HPDE6-E6E7 (cell line): ENCODE measurements around the gene PGC.
A peak's percentile ranks its signal among the peaks of the same experiment; 100 is the strongest.

Experiments used
- DNase-seq: peaks from one replicate; pipeline ENCODE4 v3.0.0; 2011; ENCODE audit warnings: missing footprints; ENCODE audit errors: extremely low spot score

Gene PGC

DNA sequence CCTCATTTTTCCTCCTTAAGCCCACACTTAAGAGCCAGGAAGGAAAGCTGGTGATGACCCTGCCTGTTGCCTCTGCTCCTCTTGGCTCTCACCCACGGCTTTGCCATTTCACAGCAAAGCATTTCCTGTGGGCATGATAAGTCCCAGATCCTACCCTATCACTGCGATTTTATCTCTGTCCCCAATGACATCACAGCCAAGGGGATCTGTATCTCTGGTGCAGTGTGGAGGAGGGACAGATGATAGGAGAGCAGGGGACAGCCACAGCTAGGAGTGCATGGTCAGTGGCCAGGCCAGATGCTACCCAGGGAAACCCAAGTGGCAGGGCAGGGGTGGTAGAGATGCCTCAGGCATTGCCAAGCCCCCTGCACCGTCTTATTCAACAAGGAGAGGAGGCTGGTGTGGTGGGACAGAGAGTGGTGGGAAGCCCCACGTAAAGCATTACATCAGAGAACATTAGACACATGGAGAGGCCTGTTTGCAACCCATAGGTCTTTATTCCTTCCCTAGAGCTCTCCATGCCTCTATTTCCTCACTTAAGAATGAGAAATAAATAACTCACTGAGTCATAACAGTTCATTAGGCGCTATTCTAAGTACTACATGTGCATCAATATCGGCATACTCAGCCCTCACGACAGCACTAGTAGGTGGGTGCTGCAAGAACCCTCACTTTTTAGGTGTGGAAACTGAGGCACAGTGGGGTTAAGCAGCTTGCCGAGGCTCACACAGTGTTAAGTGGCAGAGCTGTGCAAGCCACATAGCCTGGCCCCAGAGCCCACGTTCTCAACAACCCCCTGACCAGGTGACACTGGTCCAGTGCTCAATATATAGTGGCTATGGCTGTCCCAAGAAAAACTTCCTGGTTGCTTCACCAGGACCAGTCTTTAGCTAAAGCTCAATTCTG, 16.4 kb downstream of the PGC start:
- no peak for DNase-seq

DNA sequence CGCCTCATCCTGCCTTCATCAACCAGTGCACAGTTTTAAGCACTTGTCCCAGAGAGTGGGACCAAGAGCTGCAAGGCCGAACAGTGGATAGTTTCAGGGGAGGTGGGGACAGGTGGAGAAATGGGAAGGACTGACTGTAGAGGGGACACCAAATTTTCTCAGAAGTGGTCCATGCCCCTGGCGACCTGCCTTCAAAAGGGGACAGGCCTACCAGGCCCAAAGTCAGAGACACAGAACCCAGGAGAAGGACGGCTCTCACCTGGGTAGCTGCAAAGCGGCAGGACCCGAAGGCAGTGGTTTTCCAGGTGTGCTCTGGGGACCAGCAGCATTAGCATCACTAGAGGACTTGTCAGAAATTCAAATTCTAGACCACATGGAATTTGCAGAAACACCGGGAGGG, 17.6 kb downstream of the PGC start:
- no peak for DNase-seq

DNA sequence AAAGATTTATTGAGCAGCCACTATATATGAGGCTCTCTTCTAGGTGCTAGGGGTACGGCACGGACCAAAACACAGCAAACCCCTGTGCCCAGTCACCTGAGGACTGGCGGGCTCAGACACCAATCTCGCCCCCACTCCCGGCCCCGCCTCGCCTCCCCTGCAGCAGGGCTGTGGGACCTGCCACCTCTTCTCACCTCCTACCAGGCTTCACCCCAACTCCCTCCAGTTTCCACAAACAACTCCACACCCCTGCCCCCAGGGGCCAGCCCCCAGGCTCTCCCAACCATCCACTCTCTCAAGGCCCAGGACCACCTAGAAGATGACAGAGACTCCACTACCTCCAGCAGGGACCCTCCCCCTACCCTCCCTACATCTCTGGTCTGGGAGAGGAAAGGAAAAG, 18.2 kb downstream of the PGC start:
- no peak for DNase-seq

DNA sequence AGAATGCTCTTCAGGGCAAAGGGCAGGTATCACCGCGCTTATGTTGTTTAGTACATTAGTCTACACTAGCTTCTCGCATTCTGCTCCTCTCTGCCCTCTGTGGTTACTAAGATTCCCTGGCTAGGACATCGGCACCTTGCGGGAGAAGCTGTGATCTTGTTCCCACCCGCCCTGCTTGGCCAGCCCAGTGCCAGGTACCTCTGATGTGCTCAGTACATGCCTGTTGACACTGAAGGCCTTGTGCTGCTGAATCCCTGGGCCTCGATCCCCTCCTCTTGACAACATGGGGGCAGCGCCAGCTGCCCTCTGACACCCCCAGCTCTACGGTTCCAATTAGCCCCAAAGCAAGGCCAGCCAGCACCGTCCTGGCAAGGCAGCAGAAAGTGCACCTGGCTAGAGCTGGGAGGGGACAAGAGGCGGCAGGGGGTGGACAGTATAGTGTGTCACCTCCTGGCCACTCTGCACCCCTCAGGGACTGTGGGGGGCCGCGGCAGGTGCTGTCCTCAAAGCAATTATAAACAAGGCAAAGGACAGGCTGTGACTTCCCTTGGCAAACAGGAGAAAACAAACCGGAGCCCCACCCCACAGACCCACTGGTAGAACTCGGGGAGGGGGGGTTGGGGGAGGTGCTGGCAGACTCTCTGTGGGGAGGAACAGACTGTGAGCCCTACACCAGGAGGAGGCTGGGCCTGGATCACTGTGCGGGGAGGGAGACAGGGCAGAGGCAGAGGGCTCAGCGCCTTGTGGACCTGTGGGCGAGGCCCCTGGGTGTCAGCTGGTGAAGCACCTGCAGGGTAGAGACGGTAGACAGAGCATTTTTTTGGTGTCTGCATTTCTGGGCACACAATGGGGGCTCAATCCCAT, 18.9 kb downstream of the PGC start:
- no peak for DNase-seq

DNA sequence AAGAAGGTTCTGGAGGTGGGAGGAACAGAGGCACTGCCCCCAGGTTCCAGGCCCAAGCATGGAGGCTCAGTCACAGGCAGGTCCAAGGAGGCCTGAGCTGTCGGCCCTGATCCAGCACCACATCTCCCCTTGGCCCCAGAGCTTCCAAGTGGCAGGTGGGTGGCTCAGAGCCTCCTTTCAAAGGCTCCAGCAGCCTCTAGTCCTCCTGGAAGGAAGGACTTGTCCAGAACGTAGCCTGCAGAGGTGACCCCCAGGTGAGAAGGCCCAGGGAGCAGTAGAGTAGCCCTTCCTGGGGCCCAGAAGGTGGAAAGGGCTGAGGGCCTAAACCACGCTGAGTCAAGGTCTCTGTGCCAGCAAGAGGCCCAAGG, 19.5 kb downstream of the PGC start:
- no peak for DNase-seq

DNA sequence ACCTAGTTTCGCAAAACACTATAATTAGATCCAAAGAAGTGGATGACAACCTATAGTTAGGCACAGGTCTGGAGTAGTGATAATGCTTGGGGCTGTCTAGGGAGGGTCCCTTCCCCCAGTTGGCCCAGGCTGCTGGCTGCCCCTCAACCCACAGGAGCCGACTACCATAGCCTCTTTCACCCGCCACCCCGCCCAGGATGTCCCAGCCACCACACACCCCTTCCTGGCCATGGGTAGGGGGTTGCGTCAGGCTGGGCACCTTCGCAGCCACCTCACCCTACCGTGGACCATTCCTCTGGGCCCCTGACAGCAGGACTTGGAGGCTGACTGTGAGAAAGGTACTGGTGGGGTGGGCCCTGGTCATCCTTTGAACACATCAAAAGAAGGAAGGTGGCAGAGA, 20.3 kb downstream of the PGC start:
- DNase-seq, result no peak

DNA sequence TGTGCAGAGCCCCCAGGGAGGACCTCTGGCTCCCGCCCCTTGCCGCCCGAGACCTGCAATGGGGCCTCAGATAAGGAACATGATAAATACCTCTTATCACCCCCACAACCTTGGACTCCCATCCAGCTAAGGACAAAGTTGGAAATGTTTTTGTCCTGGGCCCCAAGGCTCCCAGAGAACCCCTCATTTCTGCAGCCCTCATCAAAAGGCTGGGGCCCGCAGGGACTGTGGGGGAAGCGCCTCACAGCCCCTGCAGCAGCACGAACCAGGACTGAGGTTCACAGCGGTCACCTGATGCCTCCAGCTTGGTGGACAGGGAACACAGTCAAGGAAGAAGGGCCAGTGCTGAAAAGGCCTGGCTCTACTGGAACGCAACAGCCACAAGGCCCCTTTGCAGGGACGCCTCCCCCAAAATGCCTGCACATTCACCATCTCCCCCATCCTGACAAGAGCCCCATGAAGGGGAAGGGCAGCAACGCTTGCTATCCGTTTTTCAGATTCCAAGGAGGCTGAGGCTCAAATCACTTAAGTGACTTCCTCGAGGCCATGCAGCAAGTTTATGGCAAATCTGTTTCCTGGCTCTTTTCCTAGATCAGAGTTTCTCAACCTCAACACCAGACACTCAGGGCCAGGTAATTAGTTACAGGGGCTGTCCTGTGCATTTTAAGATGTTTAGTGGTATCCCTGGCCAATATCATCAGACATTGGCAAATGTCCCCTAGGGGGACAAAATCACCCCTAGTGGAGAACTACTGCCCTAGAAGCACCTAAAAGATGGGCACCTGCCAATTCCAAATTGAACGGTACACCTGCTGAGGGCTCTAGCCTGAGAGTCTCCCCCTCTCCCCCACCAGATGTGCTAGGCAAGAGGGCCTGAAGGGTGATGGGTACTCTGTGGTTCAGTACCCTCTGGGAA, 22.4 kb downstream of the PGC start:
- DNase-seq, result no peak

DNA sequence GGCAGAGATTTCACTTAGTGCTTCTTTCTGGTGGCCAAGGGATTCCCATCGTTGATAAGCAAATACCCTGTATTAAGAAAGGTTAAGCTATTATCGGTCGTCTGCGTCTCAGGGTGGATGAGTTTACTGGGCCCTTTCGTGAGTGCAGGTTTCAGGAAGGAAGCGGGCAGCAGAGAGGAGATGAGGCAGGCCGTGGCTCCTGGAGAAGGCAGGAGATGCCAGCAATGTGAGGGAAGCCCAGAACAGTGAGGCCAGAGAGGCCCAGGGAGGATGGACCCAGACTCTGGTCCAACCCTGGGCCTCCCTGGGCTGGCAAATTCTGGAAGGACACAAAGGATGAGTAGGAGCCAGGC, 23.0 kb downstream of the PGC start:
- no peak for DNase-seq

DNA sequence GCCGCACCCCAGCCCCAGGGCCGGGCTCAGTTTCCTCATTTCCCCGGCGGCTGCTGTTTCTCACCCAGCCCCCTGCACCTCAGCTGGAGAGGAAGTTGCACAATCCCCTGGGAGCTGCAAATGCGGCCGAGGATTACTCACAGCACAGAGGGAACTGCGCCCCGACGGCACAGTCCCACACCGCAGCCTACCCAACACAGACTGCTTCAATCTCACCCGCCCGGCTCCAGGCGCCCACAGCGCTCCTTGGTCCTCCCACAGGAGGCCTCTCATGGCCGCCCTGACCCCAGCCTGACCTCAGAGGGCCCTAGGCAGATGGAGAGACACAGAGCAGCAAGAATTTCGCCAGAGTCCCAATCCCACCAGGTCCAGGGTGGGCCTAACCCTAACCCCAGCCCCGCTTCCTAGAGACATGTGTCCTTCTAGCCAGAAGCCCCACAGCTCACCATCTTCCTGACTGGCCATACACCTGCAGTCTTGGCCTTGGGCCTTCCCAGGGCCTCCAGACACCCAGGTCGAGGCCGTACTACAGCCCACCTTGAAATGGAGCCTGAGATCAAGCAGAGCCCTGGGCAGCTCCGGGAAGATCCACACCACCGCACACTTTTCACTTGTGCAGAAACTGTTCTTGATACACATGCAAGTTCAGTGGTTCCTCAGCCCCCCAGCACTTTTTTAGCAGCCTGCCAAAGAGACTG, 23.5 kb downstream of the PGC start:
- peak; percentile 97 for DNase-seq

DNA sequence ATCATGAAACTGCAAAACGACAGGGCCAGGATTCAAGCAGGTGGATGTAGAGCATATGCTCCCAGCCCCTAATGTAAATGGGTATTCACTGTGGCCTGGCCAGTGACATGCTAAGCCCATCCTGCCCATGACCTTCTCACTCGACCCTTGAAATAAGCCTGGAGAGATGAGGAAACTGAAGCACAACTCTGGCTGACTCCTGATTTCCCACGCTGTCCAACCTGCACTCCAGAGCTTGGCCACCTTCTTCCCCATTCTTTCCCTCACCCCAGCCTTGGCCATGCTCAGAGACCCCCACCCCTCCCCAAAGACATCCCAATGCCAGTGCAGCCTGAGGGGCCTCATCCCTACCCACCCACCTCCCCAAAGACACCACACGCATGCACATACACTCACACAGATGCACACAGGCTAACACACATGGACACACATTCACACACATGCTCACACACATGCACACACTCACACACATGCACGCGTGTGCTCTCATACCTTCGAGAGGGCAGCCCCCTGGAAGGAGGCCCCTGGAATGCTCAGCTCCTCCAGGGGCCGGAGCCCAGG, 24.1 kb downstream of the PGC start:
- DNase-seq, result no peak

DNA sequence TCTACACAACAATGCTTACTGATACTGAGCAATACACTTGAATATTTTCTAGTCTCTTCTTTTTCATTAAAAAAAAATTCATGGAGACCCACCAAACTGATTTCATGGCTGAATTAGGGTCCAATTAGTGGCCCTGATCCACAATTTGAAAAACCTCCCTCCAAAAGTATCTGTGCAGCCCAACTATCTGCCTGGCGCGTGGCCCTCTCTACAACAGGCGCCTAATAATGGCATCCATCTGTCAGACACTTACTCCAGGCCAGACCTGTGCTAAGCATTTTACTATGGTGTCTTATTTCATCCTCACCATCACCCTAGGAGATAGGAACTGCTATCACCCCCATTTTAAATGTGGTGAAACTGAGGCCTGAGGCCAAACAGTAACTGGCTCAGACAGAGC, 25.8 kb downstream of the PGC start:
- no peak for DNase-seq

DNA sequence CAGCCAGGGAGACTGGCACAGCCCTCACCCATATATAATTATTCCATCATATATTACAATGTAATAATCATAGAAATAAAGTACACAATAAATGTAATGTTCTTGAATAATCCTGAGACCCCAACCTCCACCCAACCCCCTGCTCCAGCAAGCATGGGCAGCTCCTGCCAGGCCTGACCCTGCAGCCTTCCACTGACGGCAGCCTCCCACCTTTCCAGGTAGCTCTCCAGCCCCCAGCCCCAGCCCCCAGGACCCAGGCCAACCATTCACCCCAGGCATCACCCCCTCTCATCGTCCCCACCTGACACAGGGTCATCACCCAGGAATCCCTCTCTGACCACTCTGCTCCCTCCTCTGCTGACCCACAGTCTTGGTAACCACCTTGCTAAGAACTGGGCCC, 26.4 kb downstream of the PGC start:
- no peak for DNase-seq

DNA sequence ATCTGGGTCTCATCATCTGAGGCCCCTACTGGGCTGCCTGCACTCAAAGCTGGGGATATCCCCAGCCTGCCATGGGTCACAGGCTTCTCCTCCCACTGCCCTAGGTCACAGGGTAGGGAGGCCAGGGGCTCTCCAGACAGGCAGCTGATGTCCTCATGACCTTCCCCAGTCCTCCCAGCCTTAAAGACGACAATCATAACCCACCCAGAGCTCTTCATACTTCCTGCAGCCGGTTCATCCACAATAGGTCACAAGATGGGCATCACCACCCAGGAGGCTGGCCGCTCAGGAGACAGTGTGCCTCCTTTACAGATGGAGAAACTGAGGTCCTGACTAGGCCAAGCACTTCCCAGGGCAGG, 27.0 kb downstream of the PGC start:
- DNase-seq, result no peak

DNA sequence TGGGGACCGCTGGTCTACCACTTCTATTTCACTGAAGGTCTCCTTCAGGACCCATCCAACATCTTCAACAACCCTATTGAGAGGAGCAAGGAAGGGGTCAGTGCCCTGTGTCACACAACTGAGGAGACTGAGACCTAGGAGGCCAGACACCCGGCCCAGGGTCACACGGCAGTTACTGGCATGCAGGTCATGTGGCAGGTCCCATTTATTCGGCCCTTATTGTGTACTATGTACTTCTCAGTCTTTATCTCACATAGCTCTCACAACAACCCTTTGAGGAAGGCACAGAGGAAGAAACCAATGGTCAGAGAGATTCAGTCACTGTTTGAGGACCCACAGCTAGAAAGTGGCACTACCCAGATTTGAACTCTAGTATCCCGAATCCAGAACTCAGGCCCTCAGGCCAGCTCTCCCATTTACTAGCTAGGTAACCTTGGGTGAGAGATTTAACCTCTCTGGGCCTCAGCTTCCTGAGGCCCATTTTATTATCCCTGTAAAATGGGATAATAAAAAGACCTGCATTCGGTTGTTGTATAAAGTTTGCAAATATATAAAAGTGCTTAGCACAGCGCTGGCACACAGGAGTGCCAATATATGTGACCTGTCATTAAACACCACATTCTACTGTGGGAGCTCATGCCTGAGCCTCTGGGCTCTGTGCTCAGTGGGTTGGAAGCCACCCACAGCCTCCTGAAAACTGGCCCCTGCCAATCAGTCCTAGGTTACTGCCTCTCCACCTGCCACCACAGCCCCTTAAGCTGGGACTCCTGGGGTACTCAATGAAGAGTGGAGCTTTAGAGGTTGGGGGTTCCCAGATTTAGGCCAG, 27.5 kb downstream of the PGC start:
- DNase-seq, result no peak

DNA sequence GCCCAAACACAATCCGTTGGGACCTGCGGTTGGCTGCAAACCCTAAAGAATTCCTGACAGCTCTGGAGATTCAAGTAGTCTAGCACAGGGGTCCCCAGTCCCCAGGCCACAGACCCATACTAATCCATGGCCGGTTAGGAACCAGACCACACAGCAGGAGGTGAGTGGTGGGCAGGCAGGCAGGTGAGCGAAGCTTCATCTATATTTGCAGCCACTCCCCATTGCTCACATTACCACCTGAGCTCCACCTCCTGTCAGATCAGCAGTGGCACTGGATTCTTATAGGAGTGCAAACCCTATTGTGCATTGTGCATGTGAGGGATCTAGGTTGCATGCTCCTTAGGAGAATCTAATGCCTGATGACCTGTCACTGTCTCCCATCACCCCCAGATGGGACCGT, 28.4 kb downstream of the PGC start:
- DNase-seq, result no peak

DNA sequence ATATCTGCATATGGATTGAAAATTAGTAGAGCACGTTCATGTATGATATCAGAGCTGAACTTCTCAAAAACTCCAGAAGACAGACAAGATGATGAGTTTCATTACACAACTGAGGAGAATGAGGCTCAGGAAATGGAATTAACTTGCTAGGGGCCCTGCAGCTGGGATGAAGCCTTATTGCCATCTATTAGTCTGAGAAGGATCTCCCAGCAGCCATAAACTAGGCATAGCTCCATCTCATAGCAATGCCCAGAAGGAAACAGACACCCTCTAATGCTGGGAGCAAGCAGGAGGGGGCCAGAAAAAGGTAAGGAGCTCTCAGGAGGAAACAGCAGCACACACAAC, 29.8 kb downstream of the PGC start:
- no peak for DNase-seq

DNA sequence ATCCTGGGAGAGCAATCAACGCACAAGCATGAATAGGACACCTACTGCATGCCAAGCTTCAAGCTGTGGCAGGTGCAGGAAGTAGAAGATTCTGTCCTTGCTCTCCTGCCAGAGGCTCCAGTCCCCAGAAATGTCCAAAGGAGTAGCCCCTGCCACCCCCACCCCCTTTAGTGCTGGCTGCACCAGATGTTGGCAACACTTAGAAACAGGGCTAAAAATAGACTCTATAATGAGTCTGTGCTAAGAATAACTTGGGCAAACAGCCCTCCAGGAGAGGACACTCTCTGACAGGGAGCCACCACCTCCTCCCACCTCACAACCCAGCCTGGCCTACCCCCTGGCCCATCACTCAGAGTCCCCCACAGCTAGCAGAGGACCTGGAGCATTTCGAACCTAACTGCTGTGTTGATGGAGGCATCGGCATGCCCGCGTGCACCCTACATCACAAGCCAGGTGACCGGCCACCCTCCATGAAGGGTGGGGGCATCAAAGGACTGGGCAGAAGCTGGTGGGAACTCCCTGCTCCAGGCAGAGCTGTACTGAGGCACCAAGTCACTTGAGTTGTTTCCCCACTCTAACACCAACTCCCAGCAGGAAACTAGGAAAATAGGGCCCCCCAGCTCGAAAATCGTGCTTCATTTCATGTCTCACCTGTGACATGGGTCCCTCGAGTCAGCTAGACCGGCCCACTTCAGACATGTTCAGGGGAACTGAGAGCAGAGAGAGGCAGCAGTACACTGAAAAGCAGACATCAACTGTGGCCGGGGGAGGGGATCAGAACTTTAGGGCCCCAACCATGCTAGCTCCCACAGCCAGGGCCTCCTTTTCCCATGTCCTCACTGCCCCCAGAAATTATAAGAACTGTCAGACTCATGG, 30.4 kb downstream of the PGC start:
- DNase-seq, result no peak

DNA sequence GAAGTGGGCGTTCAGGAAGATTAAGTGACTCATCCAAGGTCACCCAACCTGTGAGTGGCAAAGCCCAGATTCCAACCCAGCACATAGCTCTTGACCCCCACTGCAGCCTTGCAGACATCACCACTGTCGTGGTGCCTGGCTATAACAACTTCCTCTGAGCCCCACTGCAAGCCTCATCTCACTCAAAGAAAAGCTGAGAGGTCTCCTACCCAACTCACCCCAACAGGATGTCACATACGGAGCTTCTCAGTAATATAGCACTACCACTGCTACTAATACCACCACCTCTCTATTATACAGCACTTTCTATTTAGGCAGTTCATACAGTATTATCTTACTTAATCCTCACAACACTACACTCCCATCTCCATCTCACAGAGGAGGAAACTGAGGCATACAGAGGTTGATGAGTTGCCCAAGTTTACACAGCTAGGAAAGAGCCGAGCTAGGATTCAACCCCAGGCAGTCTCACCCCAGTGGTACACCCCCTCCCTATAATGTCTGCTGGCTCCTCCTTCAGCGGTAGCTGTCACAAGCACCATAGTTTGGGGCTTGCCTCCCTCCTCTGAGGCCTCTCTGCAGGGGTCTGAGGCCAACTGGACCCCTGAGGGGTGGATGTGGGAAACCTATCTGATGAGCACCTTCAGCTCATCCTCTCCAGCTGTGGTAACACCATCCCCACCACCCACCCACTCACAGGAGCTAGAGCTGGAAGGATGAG, 31.2 kb downstream of the PGC start:
- DNase-seq, result no peak
